ENCODE measurements around the gene ELN.
"Not testable (repeated sequence)": the region's sequence is repeated elsewhere in the genome, so short reads cannot be mapped to it uniquely, and the experiment has no call there.

The ELN gene

DNA sequence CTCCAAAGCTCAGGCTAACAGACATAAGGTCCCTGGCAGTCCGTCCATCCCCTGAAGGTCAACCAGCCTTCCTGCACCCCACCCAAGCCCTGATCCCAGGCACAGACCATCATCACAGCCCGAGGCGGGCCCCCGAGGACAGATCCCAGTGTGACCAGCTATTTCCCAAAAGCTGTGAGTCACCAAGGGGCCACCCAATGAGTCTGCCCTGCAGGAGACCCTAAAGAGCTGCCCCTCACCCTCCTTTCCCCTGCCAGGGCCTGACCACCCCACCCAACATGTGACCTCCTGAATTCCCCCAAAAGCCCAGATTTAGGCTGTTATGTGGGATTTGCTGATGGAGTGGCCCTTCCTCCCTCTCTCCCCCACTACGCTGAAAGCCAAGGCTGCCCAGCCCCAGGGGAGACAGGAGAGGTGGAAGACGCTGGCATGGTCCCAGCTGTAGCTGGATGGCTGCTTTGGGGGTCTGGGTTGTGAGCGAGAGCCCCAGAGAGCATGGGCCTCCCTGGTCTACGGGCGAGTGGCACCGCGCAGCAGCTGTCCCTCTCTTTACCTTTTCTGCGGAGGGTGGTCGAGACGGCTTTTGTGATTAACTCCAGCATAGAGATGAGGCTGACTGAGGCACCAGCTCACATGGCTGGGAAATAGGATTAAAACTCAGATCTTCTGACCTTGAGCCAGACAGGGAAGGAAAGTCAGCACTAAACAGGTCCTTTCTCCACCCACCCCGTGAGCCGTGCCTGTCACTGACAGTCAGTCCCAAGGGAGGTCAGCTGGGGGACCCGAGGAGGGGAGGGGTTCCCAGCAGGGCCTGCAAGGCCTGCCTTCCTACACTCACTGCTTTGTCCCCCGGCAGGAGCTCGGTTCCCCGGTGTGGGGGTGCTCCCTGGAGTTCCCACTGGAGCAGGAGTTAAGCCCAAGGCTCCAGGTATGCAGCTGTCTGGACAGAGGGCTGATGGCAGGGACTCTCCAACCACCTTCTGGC, 16.7 kb downstream of the ELN start:
- no peak for DNase-seq

DNA sequence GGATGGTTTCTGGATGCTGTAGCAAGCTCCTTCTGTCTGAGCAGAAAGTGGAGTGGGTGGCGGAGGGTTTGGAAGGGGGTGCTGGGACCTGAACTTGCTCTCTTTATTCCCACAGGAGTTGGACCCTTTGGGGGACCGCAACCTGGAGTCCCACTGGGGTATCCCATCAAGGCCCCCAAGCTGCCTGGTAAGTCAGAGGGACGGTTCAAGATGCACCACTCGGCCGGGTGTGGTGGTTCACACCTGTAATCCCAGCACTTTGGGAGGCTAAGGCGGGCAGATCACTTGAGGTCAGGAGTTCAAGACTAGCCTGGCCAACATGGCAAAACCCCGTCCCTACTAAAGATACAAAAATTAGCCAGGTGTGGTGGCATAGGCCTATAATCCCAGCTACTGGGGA, 18.6 kb downstream of the ELN start:
- DNase-seq, result not testable (repeated sequence)

DNA sequence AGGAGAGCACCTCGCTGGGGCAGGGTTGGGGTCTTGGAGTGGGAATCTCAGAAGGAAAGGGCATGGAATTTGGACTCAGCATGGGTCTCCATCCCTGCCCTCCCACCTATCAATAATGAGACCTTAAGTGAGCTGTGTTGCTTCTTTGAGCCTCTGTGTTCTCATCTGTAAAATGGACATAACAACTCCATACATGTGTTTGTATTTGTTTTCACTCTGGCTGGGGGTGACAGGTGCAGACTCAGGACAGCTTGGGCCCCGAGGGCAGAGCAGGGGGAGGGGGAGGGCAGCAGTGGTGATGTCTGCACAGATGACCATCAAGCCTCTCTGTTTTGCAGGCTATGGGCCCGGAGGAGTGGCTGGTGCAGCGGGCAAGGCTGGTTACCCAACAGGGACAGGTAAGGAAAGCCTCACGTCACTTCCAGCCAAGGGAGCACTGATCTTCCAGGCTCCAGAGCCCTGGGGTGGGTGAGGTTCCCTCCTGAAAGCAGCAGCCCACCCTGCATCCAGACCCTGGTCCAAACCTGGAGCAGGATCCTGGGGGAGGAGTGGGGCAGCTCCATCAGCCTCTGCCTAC, 19.9 kb downstream of the ELN start:
- DNase-seq, result no peak

DNA sequence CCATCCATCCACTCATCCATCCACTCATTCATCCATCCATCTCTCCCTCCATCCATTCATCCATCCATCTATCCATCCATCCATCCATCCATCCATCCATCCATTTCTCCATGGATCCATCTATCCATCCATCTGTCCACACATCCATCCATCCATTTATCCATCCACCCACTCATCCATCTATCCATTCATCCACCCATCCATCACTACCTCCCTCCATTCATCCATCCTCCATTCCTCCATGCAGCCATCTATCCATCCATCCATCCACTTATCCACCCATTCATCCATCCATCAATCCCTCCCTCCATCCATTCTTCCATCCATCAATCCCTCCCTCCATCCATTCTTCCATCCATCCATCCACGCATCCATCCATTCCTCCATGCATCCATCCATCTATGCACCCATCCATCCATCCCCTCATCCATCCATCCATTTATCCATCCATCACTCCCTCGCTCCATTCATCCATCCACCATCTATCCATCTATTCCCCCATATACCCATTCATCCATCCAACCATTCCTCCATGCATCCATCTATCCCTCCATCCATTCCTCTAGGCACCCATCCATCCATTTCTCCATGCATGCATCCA, 21.1 kb downstream of the ELN start:
- DNase-seq, result no peak

DNA sequence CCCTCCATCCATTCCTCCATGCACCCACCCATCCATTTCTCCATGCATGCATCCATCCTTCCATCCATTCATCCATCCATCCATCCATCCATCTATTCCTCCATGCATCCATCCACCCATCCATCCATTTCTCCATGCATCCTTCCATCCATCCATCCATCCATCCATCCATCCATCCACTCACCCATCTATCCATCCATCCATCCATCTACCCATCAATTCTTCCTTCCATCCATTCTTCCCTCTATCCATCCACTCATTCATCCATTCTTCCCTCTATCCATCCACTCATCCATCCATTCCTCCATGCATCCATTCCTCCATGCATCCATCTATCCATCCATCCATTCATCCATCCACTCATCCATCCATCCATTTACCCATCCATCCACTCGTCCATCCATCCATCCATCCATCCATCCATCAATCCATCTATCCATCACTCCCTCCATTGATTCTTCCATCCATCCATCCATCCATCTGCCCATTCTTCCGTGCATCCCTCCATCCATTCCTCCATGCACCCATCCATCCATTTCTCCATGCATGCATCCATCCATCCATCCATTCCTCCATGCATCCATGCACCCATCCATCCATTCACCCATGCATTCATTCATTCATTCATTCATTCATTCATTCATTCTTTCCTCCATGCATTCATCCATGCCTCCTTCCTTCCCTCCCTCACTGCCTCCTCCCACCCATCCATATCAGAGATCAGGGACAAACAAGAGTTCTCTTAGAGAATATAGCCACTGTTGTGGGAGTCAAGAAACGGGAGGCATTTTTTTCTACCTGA, 22.2 kb downstream of the ELN start:
- no peak for DNase-seq

DNA sequence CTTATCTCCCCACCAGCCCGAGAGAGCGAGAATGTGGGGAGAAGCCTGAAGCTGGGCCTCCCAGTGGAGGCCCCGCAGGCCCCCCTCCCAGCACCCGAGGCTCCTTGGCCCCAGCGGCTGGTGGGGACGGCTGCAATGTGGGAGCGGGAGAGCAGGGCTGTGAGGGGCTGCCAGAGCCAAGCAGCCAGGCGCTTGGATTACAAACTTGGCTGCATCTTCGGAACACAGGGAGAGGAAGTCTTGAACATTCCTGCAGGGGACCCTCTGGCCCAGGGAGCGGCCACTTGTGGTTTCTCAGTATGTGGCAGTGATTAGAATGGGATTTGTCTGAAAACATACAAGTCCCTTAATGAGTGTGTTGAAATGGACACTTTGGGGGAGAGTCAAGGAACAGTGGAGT, 23.2 kb downstream of the ELN start:
- DNase-seq, result no peak

DNA sequence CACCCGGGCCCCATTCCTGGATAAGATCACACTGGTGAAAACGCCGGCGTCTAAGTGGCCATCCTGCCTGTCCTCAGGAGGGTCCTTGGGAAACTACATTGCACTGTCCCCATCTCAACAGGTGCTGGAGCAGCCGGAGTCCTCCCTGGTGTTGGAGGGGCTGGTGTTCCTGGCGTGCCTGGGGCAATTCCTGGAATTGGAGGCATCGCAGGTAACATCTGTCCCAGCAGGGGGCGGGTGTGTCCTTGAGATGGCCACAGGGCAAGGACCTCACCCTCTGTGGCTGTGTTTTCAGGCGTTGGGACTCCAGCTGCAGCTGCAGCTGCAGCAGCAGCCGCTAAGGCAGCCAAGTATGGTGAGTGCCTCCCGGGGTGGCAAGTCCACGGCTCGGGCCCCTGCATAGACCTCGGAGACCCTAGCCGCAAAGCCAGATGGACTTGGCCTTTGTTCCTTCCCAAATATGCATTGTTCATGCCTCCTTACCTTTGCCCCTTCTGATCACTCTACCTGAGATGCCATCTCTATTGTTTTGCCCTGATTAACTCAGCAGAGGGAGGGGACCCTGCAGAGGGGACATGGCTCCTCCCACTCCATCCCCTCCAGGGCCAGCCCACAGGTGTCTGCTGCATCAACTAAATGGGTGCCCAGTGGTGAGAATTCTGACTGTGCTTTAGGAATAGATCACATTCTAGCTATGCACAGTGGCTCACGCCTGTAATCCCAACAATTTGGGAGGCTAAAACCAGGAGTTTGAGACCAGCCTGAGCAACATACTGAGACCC, 23.8 kb downstream of the ELN start:
- no peak for DNase-seq

DNA sequence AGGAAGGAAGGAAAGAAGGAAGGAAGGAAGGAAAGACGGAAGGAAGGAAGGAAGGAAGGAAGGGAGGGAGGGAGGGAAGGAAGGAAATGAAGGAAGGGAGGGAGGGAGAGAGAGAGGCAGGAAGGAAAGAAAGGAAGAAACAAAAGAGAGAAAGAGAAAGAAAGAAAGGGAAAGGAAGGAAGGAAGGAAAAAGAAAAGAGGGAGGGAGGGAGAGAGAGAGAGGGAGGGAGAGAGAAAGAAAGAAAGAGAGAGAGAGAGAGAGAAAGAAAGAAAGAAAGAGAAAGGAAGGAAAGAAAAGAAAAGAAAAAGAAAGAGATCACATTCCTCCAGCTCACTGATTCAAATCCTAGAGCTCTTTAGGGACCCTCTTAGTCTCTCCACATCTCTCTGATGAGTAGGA, 24.7 kb downstream of the ELN start:
- DNase-seq, result no peak

DNA sequence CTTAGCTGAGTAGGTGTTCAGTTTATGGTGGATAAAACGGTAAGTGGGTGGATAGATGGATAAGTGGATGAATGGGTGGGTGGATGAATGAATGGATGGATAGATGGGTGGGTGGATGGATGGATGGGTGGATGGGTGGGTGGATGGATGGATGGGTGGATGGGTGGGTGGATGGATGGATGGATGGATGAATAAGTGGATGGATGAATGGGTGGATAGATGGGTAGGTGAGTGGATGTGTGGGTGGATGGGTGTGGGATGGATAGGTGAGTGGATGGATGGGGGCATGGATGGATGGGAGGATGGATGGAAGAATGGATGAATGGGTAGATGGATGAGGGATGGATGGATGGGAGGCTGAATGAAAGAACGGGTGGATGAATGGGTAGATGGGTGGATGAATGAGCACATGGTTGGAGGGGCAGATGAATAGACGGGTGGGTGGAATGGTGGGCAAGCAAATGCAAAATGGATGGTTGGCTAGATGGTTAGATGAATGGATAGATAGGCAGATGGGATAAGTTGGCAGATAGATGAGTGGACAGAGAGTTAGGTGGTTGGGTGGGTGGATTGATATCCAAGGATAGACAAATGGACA, 25.7 kb downstream of the ELN start:
- no peak for DNase-seq

DNA sequence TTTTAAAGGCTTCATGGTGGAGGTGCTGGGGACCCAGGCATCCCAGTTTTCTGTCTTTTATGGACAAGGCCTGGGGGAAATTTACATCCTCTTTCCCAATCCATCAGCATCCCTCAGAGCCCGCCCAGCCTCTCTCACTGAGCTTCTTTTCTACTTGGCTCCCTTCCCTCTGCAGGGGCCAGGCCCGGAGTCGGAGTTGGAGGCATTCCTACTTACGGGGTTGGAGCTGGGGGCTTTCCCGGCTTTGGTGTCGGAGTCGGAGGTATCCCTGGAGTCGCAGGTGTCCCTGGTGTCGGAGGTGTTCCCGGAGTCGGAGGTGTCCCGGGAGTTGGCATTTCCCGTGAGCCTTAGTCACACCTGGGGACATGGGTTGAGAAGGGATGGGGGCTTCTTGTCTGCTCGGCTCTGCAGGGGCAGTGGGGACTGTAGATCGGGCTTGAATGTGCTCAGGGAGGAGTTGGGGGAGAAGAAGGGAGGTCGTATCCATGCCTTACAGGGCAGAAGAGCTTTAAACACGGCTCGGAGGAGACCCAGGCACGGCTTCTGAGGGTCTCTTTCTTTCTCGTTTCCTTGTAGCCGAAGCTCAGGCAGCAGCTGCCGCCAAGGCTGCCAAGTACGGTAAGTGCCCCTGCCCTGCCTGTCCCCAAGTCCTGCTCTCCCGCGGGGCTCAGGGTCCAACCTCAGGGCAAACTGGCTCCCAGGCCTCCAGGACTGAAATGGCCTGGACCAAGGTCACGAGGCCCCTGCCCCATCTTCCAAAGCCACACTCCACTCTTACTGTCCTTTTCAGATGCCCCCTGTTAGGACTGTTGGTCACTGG, 28.3 kb downstream of the ELN start:
- no peak for DNase-seq

DNA sequence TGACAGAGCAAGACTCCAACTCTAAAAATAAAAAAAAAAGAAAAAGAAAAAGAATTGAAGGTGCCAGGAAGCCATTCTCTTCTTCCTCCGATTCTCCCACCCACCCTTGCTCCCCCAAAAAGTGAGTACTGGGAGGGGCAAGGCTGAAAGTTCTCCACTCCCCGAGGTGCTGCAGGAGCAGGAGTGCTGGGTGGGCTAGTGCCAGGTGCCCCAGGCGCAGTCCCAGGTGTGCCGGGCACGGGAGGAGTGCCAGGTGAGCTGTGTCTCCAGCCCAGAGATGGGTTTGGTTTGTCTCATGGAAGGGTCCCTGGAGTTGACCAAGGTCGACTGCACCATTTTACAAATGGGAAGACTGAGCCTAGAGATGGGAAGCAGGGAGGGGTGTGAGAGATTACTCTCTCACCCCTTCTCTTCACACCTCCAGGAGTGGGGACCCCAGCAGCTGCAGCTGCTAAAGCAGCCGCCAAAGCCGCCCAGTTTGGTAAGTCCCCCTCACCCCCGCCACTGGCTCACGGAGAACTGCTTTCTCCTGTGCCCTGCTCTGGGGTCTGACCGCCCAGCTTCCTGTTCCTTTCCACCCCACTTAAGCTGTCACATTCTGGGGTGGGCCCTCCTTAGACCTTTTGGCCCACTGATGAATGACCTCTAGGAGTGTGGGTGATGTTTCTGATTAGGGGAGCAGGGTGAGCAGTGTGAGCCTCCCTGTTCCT, 29.4 kb downstream of the ELN start:
- no peak for DNase-seq

DNA sequence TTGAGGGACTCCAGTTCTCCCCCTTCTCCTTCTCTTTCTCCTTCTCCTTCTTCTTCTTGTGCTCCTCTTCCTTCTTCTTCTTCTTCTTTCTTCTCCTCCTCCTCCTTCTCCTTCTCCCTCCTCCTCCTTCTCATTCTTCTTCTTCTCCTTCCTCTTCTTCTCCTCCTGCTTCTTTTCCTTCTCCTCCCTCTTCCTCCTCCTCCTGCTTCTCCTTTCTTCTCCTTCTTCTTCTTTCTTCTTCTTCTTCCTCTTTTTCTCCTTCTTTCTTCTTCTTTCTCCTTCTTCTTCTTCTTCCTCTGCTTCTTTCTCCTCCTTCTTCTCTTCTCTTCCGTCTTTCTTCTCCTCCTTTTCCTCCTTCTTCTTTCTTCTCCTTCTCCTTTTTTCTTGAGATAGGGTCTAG, 30.0 kb downstream of the ELN start:
- no peak for DNase-seq

DNA sequence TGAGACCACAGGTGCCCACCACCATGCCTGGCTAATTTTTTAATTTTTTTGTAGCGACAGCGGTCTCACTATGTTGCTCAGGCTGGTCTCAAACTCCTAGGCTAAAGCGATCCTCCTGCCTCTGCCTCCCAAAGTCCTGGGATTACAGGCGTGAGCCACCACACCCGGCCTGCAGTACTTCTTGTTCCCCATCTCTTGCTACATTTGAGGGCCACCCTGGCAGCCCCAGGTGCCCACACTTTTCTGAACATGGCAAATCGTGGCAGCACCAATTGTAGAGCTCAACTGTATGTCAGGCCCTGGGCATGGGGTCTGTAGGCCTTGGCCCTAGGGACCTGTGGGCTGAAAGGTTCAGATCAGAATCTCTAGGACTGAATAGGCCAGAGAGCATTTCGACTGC, 30.5 kb downstream of the ELN start:
- no peak for DNase-seq

DNA sequence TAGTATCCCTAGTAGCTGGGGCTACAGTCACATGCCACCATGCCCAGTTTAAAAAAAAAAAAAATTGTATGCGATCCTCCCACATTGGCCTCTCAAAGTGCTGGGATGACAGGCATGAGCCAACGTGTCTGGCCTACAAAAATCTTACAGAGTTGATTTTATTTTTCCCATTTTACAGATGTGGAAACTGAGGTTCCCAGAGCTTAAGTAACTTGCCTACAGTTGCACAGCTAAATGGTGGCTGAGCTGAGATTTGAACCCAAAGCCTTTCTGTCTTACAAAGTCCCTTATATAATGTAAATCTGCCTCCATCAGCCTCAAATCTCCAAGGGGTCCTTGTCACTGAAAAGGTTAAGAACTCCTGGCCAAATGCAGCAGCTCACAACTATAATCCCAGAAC, 31.1 kb downstream of the ELN start:
- no peak for DNase-seq

DNA sequence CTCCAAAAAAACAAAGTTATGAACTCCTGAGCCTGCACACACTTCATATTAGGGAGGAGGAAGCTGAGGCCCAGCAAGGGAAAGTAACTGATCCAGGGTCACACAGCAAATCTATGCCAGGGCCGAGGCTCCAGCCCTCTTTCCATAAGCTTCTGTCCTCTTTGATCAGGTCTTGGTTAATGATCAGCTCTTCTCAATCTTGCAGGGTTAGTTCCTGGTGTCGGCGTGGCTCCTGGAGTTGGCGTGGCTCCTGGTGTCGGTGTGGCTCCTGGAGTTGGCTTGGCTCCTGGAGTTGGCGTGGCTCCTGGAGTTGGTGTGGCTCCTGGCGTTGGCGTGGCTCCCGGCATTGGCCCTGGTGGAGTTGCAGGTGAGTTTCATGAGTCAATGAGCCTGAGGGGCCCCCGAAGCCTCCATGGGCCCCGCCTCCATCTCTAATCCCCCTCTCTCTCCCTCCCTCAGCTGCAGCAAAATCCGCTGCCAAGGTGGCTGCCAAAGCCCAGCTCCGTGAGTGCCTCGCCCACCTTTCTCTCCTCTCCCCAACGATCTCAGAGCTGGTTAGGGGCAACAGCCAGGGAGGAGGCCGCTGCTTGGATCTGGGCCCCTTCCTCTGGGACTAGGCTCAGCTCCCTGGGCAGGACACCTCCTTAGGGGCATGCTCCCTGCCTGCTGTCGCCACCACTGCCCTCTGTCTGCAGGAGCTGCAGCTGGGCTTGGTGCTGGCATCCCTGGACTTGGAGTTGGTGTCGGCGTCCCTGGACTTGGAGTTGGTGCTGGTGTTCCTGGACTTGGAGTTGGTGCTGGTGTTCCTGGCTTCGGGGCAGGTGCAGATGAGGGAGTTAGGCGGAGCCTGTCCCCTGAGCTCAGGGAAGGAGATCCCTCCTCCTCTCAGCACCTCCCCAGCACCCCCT, 32.0 kb downstream of the ELN start:
- no peak for DNase-seq

DNA sequence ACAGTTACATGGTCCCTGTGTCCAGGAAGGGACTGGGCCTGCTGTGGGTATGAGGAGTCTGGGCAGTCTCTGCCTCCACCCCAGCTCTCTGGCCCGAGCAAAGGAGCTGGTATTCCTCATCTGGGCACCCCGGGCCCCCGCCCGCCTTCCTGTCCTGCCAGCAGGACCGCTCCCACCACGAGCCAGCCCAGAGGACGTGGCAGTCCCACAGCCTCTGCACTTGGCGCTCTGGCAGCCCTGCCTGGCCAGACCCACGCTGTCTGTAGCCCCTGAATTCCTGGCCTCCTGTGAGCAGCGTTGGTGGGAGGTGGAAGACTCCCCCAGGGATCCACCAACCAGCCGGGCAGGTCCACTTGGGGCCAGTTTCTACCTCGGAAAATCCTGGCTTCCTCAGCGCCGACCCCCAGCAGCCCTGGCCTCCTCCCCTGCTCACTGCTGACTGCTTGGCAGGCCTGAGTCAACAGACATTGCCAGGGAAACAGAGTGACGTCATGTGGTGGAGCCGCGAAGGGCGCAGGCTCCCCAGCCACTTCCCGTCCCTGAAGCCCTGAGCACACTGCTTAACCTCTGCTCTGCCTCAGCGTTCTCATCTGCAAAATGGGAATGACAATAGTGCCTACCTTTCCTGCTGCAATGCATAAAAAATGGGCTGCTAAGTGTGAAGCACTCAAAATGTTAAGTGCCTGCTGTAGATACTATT, 34.0 kb downstream of the ELN start:
- peak; percentile 22 for DNase-seq

DNA sequence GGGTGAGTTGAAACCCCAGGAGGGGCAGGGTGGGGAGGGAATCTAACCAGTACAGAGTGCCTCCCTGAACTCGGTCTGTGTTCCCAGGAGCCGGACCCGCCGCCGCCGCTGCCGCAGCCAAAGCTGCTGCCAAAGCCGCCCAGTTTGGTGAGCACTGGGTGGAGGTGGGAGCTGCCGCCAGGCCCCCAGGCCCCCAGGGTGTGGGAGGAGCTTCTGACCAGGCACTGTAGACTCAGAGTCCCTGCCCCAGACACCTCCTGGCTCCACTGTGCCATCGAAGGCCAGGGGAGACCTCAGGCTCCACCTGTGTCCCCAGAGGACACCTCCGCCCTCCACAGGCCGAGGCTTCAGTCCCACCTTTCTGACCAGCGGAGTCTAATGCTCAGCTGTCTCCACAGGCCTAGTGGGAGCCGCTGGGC, 35.3 kb downstream of the ELN start:
- DNase-seq, result no peak

DNA sequence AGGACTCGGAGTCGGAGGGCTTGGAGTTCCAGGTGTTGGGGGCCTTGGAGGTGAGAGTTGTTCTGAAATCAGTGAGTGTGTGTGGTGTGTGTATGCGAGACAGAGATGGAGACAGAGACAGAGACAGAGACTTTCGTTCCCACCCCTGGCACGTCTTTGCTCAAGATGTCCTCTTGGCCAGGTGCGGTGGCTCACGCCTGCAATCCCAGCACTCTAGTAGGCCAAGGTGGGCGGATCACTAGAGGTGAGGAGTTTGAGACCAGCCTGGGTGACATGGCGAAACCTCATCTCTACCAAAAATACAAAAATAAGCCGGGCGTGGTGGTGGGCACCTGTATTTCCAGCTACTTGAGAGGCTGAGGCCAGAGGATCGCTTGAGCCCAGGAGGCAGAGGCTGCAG, 35.7 kb downstream of the ELN start:
- DNase-seq, result no peak

DNA sequence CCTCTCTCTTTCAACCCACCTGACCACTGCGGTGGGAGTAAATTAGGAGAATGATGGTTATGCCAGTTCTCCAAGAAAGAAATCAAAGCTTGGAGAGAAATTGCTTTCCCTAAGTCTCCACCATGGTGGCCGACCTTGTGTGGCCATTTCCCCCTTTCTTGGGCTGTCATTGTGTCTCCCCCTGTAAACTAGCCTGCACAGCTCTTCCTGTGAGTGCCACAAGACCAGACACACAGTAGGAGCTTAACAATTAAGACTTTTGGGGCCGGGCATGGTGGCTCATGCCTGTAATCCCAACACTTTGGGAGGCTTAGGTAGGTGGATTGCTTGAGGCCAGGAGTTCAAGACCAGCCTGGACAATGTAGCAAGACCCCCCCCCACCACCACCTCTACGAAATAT, 36.7 kb downstream of the ELN start:
- no peak for DNase-seq
